GM18511 (cell line): ENCODE results near the gene EPHB6.
A peak's percentile ranks its signal among the peaks of the same experiment; 100 is the strongest.

Experiments
- ATAC-seq: cut with Tn5 transposase; IDR thresholded peaks from one replicate; pipeline ENCODE4 v1.9.1; 2021; ENCODE audit warnings: mild to moderate bottlenecking, moderate library complexity; ENCODE audit not compliant: unreplicated experiment

EPHB6 gene

GRCh38 chr7:142876236-142876960 is 21.5 kb downstream of the EPHB6 start:
- no peak for ATAC-seq

GRCh38 chr7:142876991-142877910 is 22.4 kb downstream of the EPHB6 start:
- ATAC-seq = no peak

GRCh38 chr7:142878315-142878714 is 23.4 kb downstream of the EPHB6 start:
- ATAC-seq = no peak

GRCh38 chr7:142879060-142879459 is 24.2 kb downstream of the EPHB6 start:
- ATAC-seq = no peak

- peak; percentile 74 for ATAC-seq
These were observed 26.1 kb downstream of the EPHB6 start for GRCh38 chr7:142880876-142881505.

GRCh38 chr7:142881586-142882337 is 26.9 kb downstream of the EPHB6 start:
- no peak for ATAC-seq

DNA sequence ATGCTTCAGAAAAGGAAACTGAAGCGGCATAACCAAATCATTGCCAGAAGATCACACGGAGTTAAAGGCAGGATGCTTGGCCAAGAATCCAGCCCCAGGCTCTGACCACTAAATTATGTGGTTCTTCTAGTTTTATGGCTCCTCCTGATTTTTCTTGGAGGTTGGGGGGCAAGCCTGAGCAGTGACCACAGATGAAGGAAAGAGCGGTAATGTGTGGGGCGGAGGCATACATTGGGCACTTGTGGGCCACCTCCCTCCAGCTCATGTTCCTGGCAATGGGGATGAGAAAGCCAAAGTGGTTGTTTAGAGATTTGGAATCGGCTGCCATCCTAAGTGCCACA is 27.4 kb downstream of the EPHB6 start:
- no peak for ATAC-seq

DNA sequence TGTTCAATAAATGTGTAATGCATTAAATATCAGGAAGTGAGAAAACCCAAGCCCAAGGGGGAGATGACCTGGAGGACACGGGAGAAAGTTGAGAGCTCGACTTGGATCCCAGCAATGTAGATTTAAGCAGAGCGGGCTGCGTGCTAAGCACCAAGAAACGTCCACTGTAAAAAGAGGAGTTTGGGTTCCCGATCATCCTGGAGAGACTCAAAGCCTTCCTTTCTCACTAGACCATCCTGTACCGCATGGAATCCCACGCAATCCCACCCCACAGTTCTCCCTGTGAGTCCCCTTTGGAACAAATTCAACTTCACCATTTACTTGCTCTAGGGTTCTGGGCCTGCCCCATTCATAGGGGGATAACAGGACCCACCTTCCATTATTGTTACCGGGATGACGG is 28.3 kb downstream of the EPHB6 start:
- ATAC-seq = no peak

DNA sequence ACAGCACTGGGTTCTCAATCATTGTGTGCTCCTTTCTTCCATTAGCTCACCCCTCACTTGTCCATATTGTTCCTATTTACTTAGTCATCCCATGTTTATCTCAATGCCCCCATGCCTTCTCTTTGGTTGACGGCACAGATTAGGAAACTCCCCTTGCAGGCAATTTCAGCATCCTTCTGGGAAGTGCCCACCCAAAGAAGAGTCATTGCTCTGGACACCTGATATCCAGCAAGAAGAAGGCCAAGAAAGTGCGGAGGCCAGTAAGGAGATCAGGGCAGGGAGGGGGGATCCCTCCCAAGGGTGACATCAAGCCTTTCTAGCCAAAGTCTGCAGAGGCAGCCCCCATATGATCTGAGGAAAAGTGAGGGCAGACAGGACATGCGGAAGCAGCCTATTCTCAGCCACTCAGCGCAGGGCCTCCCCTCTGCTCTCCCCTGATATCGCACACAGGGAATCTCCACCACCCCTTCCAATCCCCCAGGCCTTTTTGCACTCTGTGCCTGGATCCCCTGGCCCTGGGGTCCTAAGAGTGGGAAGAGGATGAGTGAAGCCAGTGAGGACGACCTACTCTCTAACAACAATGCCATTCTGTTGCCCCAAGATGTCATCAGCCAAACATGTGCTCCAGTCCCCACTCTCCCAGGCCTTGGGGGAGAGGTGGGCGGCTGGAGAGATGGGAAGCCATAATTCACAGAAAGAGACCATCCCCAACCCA is 28.9 kb downstream of the EPHB6 start:
- ATAC-seq = no peak

DNA sequence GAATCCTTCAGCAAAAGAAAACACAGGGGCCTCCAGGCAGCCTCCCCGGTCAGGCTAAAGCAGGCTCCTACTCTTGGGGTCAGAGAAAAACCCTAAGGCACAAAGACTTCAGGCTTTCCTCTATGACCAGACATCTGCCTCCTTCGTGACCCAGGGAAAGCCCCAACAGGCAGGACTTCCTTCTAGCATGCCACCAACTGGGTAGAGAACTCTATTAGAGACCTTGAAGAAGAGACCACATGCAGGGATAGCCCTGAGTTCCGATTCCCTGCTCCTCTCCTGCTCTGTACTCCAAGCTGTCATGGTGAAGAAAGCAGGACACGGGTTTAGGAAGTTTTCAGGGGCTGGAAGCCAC is 29.4 kb downstream of the EPHB6 start:
- no peak for ATAC-seq

GRCh38 chr7:142885311-142886230 is 30.7 kb downstream of the EPHB6 start, which contains the start of gene TRPV6:
TRPV6 (minus strand) TSS chr7:142885745.
- ATAC-seq = no peak

DNA sequence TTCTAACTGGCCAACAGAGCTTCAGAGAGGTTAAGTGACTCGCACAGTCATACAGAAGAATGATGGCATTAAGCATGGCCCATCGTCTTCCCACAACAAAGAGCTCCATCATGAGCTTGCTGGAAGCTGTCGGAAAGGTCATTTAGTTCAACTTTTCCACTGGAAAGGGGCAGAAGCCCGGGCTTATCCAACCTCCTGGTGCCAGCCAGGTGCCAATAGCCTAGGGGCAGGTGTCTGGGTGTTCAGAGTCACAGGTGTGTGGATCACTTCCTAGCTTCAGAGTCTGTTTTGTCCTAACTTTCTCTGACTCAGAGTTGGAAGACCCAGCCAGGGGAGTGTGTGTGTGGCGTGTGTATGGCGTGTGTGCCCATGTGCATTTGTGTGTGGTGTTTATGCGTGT is 32.0 kb downstream of the EPHB6 start:
- no peak for ATAC-seq

DNA sequence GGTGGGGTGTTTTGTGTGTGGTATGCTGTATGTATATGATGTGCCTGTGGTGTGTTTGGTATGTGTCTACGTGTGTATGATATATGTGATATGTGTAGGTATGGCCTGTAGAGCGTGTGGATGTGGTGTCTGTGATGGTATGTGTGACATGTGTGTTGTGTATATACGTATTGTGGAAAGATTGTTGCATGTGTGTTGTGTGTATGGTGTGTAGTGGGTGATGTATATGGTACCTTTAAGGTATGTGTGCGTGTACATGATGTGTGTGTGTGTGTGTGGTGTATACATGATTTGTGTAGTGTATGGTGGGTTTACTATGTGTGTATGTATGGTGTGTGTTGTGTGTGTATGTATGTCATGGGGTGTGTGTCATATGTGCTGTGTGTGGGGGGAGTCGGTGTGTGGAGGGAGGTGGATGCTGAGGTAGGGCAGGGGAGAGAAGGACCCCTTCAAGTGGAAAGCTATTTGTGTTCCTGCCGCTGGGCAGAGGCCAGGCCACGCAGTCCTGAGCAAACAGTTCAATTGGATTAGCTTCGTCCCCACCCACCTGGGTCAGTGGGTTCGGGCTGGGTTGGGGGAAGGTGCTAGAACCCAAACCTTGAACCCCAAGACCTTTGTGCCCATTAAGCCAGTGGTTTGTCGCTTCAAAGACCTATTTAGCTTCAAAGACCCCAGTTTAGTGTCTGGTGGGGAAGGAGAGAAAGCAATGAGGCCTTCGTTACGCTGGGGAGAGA is 32.6 kb downstream of the EPHB6 start:
- no peak for ATAC-seq

DNA sequence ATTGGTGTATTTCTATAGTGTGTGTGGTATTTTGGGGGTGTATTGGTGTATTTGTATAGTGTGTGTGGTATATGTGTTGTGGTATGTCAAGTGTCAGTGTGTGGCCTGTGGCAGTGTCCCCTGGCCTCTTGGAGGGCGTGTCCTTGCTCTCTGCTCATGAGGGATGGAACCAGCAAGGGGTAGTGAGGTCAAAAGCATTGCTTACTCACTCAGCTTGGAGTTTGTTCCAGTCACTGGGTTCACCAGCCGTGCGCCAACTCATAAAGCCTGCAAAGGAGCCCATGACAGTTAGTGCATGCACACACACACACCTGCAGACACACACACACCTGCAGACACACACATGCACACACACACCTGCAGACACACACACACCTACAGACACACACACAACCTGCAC is 34.9 kb downstream of the EPHB6 start:
- no peak for ATAC-seq

DNA sequence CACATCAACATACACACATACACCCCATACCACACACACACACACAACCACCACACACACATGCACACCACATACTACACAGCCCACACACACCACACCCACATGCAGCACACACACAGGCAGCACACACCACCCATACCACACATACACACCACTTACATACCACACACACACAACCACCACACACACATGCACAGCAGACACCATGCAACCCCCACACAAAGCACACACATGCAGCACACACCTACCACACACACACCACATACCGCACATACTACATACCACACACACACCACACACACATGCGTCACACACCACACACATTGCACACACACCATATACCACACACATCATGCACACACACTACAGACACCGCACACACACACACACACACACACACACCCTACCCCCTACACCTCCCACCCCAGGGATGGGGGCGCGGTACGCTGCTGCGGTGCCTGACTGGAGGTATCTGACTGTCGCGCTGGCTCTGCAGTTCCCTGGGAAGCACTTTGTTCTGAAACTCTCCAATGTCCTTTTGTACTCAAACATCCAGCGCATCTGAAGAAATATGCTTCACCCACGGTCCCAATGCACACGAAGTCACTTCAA is 36.1 kb downstream of the EPHB6 start:
- no peak for ATAC-seq

DNA sequence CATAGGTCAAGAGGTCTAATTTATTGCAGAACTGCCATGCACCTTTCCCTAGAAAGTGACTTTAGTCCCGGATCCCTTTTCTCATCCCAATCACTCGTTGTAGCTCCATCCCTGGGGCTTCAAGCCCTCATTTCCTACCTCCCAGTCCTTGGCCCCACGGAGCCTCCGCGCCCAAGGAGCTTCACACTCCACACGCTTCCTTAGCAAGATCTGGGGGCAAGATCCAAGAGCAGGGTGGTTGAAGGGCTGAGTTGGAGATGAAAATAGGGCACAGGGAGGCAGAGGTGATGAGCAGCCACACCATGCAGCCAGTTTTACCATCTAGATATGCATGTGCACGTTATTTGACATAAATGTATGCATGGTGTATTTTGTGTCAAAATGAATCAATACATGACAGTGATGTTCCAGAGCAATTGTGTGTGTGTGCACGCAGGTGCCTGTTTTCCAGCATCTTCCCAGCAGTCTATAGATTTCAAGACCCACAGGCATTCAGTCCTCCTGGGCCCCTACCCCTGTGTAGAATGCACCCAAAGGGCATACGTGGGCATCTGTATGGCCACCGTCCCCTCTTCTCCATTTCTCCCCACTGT is 36.7 kb downstream of the EPHB6 start:
- no peak for ATAC-seq

DNA sequence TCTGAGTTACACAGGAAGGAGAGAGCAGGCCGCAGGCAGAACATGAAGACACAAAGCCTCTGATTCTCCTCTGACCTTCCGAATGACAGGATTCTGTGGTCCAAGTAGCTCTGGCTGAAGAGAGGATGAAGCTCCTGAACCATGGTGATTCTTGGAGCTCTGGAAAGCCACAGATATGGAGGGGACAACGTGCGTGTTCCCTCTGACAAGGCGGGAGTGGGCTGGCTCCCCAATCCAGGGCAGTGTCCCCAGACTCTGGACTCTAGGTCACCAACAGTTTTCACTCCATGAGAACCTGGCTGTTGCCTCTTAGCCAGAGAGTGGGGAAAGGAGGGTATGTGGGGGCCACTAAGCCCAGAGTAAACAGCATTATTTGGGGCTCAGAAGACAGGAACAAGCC is 38.1 kb downstream of the EPHB6 start:
- ATAC-seq = no peak
